Astrocyte (in vitro differentiated cells and primary cell): Measurements from ENCODE around the gene CPLX1.

Experiments used
- EZH2 ChIP-seq: IDR thresholded peaks from 2 replicates; pipeline ENCODE4 v1.6.1; 2012; ENCODE audit warnings: mild to moderate bottlenecking, low read length, inconsistent platforms; ENCODE audit not compliant: insufficient read depth
- TF ChIP-seq, protein P1 (sequence below): IDR thresholded peaks from 2 replicates; pipeline ENCODE4 v1.5.1; 2011; ENCODE audit warnings: low read depth, mild to moderate bottlenecking, inconsistent platforms, low read length, moderate library complexity; ENCODE audit not compliant: insufficient read depth

DNA sequence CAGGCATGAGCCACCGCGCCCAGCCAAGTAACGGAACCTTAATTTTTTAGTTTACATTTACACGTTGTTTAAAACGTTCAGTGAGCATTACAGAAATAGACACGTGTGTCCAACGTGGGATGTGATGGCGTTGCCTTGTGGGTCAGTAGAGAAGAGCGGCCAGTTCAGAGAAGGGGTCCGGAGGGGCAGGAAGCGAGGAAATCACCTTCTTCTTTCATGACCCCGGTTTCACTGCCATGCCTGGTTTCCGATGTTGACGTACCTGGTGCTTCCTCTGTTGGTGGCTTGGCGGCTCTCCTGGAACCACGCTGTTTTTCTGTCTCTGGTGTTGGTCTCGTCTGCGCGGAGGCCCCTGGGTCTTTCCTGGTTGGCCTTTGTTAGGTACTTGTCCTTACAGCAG, 77.5 kb downstream of the CPLX1 start:
- TF ChIP-seq, protein P1, sequence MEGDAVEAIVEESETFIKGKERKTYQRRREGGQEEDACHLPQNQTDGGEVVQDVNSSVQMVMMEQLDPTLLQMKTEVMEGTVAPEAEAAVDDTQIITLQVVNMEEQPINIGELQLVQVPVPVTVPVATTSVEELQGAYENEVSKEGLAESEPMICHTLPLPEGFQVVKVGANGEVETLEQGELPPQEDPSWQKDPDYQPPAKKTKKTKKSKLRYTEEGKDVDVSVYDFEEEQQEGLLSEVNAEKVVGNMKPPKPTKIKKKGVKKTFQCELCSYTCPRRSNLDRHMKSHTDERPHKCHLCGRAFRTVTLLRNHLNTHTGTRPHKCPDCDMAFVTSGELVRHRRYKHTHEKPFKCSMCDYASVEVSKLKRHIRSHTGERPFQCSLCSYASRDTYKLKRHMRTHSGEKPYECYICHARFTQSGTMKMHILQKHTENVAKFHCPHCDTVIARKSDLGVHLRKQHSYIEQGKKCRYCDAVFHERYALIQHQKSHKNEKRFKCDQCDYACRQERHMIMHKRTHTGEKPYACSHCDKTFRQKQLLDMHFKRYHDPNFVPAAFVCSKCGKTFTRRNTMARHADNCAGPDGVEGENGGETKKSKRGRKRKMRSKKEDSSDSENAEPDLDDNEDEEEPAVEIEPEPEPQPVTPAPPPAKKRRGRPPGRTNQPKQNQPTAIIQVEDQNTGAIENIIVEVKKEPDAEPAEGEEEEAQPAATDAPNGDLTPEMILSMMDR, result no peak
- TF ChIP-seq EZH2, result no peak
